ENCODE data around the gene TM9SF1. TPM values are rescaled to one million over a fixed set of nuclear protein-coding genes. Genes with fewer than 3 reads are reported as not detected.
A peak's percentile ranks its signal among the peaks of the same experiment; 100 is the strongest.

Gene TM9SF1
- total and polyA plus RNA-seq, 9 of the 15 experiments (the other 6 are each of a cell fraction or from before 2014, with no cell fraction given) = 5.3 to 20.3 (median 11.8) TPM

- TF ChIP-seq MNT (conservative IDR thresholded peaks at IDR 0.05) = peak; percentile 42 to 72; a peak in 3 of 4 replicates
- TF ChIP-seq MLX (CRISPR knock-in tag; conservative IDR thresholded peaks at IDR 0.05) = no peak
- TF ChIP-seq TBL1XR1 (IDR thresholded peaks at IDR 0.05; ENCODE audit: low read length in 2 of 2) = no peak
- TF ChIP-seq ATF2 (CRISPR knock-in tag; IDR thresholded peaks at IDR 0.05) = no peak
- TF ChIP-seq FOXA3 (CRISPR knock-in tag; conservative IDR thresholded peaks at IDR 0.05 in 1 of 2, IDR thresholded peaks at IDR 0.05 in 1 of 2) = no peak
- no peak for TF ChIP-seq KAT7 (CRISPR knock-in tag; IDR thresholded peaks at IDR 0.05; ENCODE audit: borderline replicate concordance)
- no peak for TF ChIP-seq CGGBP1 (CRISPR knock-in tag; IDR thresholded peaks at IDR 0.05)
- TF ChIP-seq ELF2 (CRISPR knock-in tag; IDR thresholded peaks at IDR 0.05) = peak; percentile 99
- TF ChIP-seq CSDE1 (IDR thresholded peaks at IDR 0.05) = peak in 1 of 2 experiments; percentile 88; a peak in 2 of 4 replicates
- TF ChIP-seq ZNF695 (CRISPR knock-in tag; IDR thresholded peaks at IDR 0.05) = no peak
- no peak for TF ChIP-seq PRMT5 (CRISPR knock-in tag; IDR thresholded peaks at IDR 0.05)
- no peak for TF ChIP-seq KAT2B (IDR thresholded peaks at IDR 0.05; ENCODE audit: low read depth, low read length)
- no peak for TF ChIP-seq ZNF143 (CRISPR knock-in tag; IDR thresholded peaks at IDR 0.05)
- no peak for TF ChIP-seq ARID3A (IDR thresholded peaks at IDR 0.05; ENCODE audit: borderline replicate concordance, low read depth, low read length)
- no peak for TF ChIP-seq CHD4 (IDR thresholded peaks at IDR 0.05; ENCODE audit: insufficient read depth, insufficient replicate concordance, low read depth, low read length, poor library complexity, severe bottlenecking)
- TF ChIP-seq ZNF57 (CRISPR knock-in tag; IDR thresholded peaks at IDR 0.05) = 0 out of 2 replicates have a peak, but pooled peaks have one; percentile 24
- peak in 1 of 2 experiments; percentile 80; a peak in 1 of 3 replicates for TF ChIP-seq CBX3 (IDR thresholded peaks at IDR 0.05; ENCODE audit: borderline replicate concordance in 1 of 2, low read length in 2 of 2)
- TF ChIP-seq FOXA1 (IDR thresholded peaks at IDR 0.05; ENCODE audit: borderline replicate concordance) = no peak
- no peak for TF ChIP-seq ILK (tag; IDR thresholded peaks at IDR 0.05; ENCODE audit: borderline replicate concordance, low read depth)
Measured at GRCh38 chr14:24195186-24196070, at the start of gene TM9SF1 (continued).
